ENCODE measurements around the gene CHCHD1. TPM values are rescaled to one million over a fixed set of nuclear protein-coding genes. Genes with fewer than 3 reads are reported as not detected.
A peak's percentile ranks its signal among the peaks of the same experiment; 100 is the strongest.
"Not testable (repeated sequence)": the region's sequence is repeated elsewhere in the genome, so short reads cannot be mapped to it uniquely, and the experiment has no call there.

The CHCHD1 gene
- 10 to 100 TPM; 18.7 to 28.5 TPM for total RNA-seq

DNA sequence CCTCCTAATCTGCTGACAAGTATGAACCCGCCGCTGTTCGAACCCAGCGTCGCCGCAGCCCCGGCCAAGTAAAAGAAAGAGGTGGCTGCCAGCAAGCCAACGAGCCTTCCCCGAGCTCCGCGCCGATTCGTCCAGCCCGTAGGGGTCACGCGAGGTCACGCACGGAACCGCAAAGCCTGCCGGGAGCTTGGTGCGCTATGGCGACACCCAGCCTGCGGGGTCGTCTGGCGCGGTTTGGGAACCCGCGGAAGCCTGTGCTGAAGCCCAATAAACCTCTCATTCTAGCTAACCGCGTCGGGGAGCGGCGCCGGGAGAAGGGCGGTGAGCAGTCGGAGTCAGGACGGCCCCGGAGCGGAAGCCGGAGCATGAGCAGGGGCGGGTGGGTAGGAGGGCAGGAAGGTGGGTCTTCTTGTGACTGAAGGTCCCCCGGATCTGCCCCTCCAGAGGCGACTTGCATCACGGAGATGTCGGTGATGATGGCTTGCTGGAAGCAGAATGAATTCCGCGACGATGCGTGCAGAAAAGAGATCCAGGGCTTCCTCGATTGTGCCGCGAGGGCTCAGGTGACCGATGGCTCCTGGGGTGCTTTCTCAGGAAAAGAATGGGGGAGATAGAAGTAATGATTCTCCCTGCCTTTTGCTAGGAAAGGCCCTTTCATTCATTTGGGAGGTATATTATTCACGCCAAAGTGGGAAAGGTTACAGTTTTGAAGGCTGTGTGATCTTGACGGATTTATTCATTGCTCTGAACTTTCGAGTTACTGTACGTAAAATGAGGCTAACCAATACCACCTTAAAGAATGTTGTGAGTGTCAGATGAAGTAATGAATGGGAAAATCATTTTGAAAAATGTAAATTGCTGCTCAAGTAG lies at the start of gene CHCHD1:
CHCHD1 (plus strand) TSS at position 170 of the 870 bp plus-strand sequence; CDS start at position 198, 28 bp downstream.
- Mint-ChIP-seq H3K4me1 (ENCODE audit: low read depth in 2 of 2) (peaks cover 47 to 60% of the 10 kb centered on the region in 2 donors), H3K27me3 (no peaks in the 10 kb centered on the region), H3K36me3 (peaks cover 14% of the 10 kb centered on the region), H3K27ac (peak within 1 kb of the TSS; percentile 98), H3K9me3 (no peaks in the 10 kb centered on the region), H3K4me3 (peak within 1 kb of the TSS; percentile 98)
- ATAC-seq, result peak; percentile 81 to 87
- DNase-seq (ENCODE audit: low spot score), result peak; percentile 92

DNA sequence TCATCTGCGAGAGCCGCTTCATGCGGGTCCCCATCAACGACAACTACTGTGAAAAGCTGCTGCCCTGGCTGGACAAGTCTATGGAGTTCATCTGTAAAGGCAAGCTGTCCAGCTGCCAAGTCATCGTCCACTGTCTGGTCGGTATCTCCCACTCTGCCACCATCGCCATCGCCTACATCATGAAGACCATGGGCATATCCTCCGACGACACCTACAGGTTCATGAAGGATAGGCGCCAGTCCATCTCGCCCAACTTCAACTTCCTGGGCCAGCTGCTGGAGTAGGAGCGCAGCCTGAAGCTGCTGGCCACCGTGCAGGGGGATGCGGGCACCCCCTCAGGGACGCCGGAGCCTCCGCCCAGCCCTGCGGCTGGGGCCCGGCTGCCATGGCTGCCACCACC lies 49.4 kb upstream of the CHCHD1 start:
- Mint-ChIP-seq H3K4me3 (peak overlapping the region; percentile 59), H3K9me3 (no peaks in the 10 kb centered on the region), H3K27ac (peak overlapping the region; percentile 25 to 57), H3K4me1 (ENCODE audit: low read depth in 2 of 2) (peaks cover 9 to 11% of the 10 kb centered on the region in 2 donors), H3K27me3 (no peaks in the 10 kb centered on the region), H3K36me3 (no peaks in the 10 kb centered on the region)
- DNase-seq (ENCODE audit: low spot score), result no peak
- no peak for ATAC-seq

GRCh38 chr10:73732931-73733623 lies 48.8 kb upstream of the CHCHD1 start:
- H3K27me3 Mint-ChIP-seq, result no peaks in the 10 kb centered on the region
- DNase-seq (ENCODE audit: low spot score) (no peak), ATAC-seq (no peak)
- no peaks in the 10 kb centered on the region for H3K36me3 Mint-ChIP-seq
- no peaks in the 10 kb centered on the region for H3K9me3 Mint-ChIP-seq
- no peak overlapping the region for H3K27ac Mint-ChIP-seq
- H3K4me3 Mint-ChIP-seq, result no peak overlapping the region
- peaks cover 9 to 11% of the 10 kb centered on the region in 2 donors for H3K4me1 Mint-ChIP-seq (ENCODE audit: low read depth in 2 of 2)

DNA sequence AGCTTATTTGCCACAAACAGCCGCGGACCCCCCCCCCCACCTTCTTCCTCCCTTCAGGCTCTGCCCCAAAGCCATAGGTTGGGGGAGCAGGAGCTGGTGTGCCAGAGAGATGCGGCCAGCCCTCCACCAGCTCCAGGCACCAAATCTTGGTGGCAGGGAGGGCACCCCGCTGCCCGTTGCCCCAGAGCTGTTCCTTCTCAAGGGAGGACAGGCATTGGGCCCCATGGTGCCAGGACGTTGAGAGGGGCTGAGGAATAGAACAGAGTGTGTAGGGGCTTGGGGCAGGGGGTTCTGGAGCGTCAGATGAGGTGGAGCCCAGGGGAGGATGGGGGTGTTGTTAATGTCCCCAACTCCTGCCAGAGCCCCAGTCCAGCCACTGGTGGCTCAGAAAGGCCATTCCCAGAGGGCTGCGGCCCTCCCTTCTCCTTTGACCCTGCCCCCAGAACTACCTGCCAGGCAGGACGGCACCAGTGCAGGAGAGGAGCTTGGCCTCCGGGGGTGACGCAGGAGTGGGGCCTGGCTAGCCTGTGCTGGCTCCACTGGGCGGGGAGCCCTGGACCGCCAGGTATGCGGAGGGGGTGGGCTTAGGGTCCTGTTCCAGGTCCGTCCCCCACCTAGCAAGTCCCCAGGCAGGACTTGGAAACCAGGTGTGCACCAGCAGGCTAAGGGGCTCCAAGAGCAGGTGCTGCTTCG lies 47.7 kb upstream of the CHCHD1 start:
- ATAC-seq (no peak), DNase-seq (ENCODE audit: low spot score) (no peak)
- no peaks in the 10 kb centered on the region for H3K27me3 Mint-ChIP-seq
- H3K4me3 Mint-ChIP-seq, result no peak overlapping the region
- no peaks in the 10 kb centered on the region for H3K36me3 Mint-ChIP-seq
- no peak overlapping the region for H3K27ac Mint-ChIP-seq
- H3K9me3 Mint-ChIP-seq, result no peaks in the 10 kb centered on the region
- peaks cover 9 to 11% of the 10 kb centered on the region in 2 donors for H3K4me1 Mint-ChIP-seq (ENCODE audit: low read depth in 2 of 2)

DNA sequence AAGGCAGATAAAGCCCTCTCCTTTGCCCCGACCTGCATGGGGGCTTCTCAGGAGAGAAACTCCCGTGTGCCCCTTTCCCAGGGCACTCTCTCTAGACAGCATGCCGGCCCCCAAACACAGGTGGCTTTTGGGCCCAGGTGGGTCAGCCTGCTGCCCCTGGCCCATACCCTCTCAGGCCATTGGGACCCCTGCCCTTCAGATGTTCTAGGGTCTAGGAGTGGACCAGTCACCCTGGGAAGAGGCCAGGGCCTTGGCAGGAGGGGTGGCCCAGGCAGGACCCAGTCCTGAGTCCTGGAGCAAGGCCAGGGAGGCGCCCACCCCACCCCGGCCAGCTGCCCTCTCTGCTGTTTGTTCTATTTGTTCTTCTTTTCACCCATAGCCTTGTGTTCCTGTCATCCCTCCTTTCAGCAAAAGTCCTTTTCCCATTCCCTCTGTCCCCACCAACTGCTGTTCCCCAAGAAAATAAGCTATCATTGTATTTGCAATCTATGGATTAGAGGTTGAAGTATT lies 47.0 kb upstream of the CHCHD1 start:
- Mint-ChIP-seq H3K36me3 (no peaks in the 10 kb centered on the region), H3K4me1 (ENCODE audit: low read depth in 2 of 2) (peaks cover 5 to 7% of the 10 kb centered on the region in 2 donors), H3K9me3 (no peaks in the 10 kb centered on the region), H3K27me3 (no peaks in the 10 kb centered on the region), H3K27ac (no peak overlapping the region), H3K4me3 (no peak overlapping the region)
- DNase-seq (ENCODE audit: low spot score) (no peak), ATAC-seq (no peak)

DNA sequence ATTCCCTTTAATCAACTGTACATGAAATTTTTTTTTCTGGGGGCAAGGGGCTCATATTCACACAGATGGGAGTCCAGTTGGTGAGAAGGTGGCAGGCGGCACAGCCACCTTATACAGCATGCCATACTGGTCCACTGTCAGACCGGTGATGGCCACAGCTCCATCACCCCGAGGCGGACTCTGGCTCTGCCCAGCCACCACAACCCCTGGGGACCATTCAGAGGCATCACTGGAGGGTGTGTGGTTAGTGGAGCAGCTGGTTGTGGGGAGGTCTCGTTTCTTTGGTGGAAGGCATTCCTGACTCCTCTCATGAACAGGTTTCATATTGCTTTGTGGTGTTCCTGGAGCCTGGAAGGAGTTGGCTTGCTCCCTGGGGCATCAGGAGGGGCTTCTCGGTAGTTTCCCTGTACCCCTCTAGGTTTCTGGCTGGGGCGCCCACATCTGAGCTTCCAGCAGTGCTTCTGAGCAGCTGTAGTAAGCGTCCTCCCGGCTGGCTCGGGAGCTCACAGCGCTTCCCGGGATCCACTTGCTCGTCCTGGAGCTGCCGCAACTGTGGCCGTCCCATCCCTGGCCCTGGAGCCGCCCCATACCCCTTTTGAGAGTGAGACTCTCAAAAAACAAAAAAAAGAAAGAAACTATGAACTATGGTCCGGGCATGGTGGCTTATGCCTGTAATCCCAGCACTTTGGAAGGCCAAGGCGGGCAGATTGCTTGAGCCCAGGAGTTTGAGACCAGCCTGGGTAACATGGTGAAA lies 41.2 kb upstream of the CHCHD1 start:
- DNase-seq (ENCODE audit: low spot score); H3K4me3 Mint-ChIP-seq; H3K36me3 Mint-ChIP-seq; H3K27me3 Mint-ChIP-seq; H3K27ac Mint-ChIP-seq; H3K9me3 Mint-ChIP-seq; ATAC-seq: not testable (repeated sequence)
- peaks cover 15 to 23% of the 10 kb centered on the region in 2 donors for H3K4me1 Mint-ChIP-seq (ENCODE audit: low read depth in 2 of 2)

DNA sequence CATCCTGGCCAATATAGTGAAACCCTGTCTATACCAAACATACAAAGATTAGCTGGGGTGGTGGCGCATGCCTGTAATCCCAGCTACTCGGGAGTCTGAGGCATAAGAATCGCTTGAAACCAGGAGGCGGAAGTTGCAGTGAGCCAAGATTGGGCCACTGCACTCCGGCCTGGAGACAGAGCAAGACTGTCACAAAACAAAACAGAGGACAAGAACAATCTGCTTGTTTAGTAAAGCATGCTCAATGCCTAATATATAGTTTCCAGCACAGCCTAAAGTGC lies 39.5 kb upstream of the CHCHD1 start:
- H3K27me3 Mint-ChIP-seq, result no peaks in the 10 kb centered on the region
- DNase-seq (ENCODE audit: low spot score) (no peak), ATAC-seq (no peak)
- H3K4me1 Mint-ChIP-seq (ENCODE audit: low read depth in 2 of 2), result peaks cover 26 to 32% of the 10 kb centered on the region in 2 donors
- H3K27ac Mint-ChIP-seq, result peak overlapping the region; percentile 98 to 99
- H3K36me3 Mint-ChIP-seq, result no peaks in the 10 kb centered on the region
- H3K4me3 Mint-ChIP-seq, result peak overlapping the region; percentile 98
- H3K9me3 Mint-ChIP-seq, result no peaks in the 10 kb centered on the region

- DNase-seq (ENCODE audit: low spot score), result no peak
- Mint-ChIP-seq H3K4me3 (peak overlapping the region; percentile 98), H3K4me1 (ENCODE audit: low read depth in 2 of 2) (peaks cover 26 to 32% of the 10 kb centered on the region in 2 donors), H3K9me3 (no peaks in the 10 kb centered on the region), H3K27me3 (no peaks in the 10 kb centered on the region), H3K27ac (peak overlapping the region; percentile 98 to 99), H3K36me3 (no peaks in the 10 kb centered on the region)
- no peak for ATAC-seq
These were observed 38.4 kb upstream of the CHCHD1 start for GRCh38 chr10:73743327-73743904.

- no peaks in the 10 kb centered on the region for H3K9me3 Mint-ChIP-seq
- no peaks in the 10 kb centered on the region for H3K27me3 Mint-ChIP-seq
- peak within 1 kb of the TSS; percentile 98 to 99 for H3K27ac Mint-ChIP-seq
- peak within 1 kb of the TSS; percentile 98 for H3K4me3 Mint-ChIP-seq
- DNase-seq (ENCODE audit: low spot score), result peak; percentile 96
- peaks cover 3% of the 10 kb centered on the region for H3K36me3 Mint-ChIP-seq
- H3K4me1 Mint-ChIP-seq (ENCODE audit: low read depth in 2 of 2), result peaks cover 29 to 35% of the 10 kb centered on the region in 2 donors
- ATAC-seq, result peak; percentile 96
These were observed 37.8 kb upstream of the CHCHD1 start, which contains the start of gene SEC24C for GRCh38 chr10:73743905-73744663. SEC24C (plus strand) TSS chr10:73744372; CDS start chr10:73746833, 2,461 bp downstream.

DNA sequence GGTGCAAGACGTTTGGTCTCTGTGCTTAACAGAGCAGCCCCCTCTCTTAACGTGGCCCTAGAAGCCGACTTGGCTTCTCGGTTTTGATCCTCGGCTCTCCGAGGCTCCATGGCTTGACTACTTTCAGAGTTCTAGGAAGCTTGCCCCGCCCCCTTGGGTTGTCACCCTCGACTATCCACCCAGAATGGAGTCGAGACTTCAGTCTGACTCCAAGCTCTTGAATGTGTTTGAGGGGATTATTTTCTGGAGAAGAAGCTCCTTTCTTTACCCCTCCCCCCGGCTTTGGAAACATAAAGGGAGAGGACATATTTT lies 37.2 kb upstream of the CHCHD1 start:
- Mint-ChIP-seq H3K36me3 (peaks cover 6% of the 10 kb centered on the region), H3K4me3 (peak overlapping the region; percentile 98), H3K4me1 (ENCODE audit: low read depth in 2 of 2) (peaks cover 32 to 38% of the 10 kb centered on the region in 2 donors), H3K27me3 (no peaks in the 10 kb centered on the region), H3K27ac (peak overlapping the region; percentile 98 to 99), H3K9me3 (no peaks in the 10 kb centered on the region)
- DNase-seq (ENCODE audit: low spot score) (peak; percentile 68), ATAC-seq (peak; percentile 58 to 59)

DNA sequence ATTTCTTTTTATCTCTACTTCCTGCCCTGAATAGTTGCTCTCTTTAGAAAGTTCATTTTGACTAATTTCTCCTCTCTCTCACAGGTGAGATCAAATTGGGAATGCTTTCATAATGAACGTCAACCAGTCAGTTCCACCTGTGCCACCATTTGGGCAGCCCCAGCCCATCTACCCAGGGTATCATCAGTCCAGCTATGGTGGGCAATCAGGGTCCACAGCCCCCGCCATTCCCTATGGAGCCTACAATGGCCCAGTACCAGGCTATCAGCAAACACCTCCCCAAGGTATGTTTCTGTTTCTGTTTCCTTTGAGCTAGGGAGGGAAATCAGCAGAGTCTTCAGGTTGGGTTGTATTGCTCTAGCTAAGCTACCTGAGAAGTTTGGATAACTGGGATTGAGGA lies 35.1 kb upstream of the CHCHD1 start:
- Mint-ChIP-seq H3K9me3 (no peaks in the 10 kb centered on the region), H3K4me1 (ENCODE audit: low read depth in 2 of 2) (peaks cover 46 to 54% of the 10 kb centered on the region in 2 donors), H3K4me3 (peak overlapping the region; percentile 98), H3K27me3 (no peaks in the 10 kb centered on the region), H3K27ac (peak overlapping the region; percentile 62 to 64), H3K36me3 (peaks cover 21% of the 10 kb centered on the region)
- ATAC-seq (no peak), DNase-seq (ENCODE audit: low spot score) (no peak)

GRCh38 chr10:73750819-73751218 lies 31.0 kb upstream of the CHCHD1 start:
- H3K27ac Mint-ChIP-seq, result peak overlapping the region in 1 of 2 donors; percentile 40
- no peaks in the 10 kb centered on the region for H3K9me3 Mint-ChIP-seq
- H3K27me3 Mint-ChIP-seq, result no peaks in the 10 kb centered on the region
- peaks cover 39% of the 10 kb centered on the region for H3K36me3 Mint-ChIP-seq
- H3K4me3 Mint-ChIP-seq, result no peak overlapping the region
- DNase-seq (ENCODE audit: low spot score) (no peak), ATAC-seq (no peak)
- H3K4me1 Mint-ChIP-seq (ENCODE audit: low read depth in 2 of 2), result peaks cover 42 to 43% of the 10 kb centered on the region in 2 donors
